Mesodermal cell (in vitro differentiated cells): Measurements from ENCODE around the gene ADCY9.

Experiments
- H3K27ac ChIP-seq: 2 replicates; pipeline ENCODE4 v1.7.0; 2013; ENCODE audit warnings: mild to moderate bottlenecking, low read depth, low read length, moderate library complexity; ENCODE audit not compliant: severe bottlenecking
- H3K36me3 ChIP-seq: 2 replicates; pipeline ENCODE4 v1.7.1; 2013; ENCODE audit warnings: mild to moderate bottlenecking, low read length, moderate library complexity; ENCODE audit not compliant: control insufficient read depth, insufficient read depth
- H3K4me1 ChIP-seq: one replicate; pipeline ENCODE4 v1.7.1; 2013; ENCODE audit warnings: mild to moderate bottlenecking, low read length; ENCODE audit not compliant: insufficient read depth, control insufficient read depth, poor library complexity, severe bottlenecking
- H3K4me3 ChIP-seq: 2 replicates; pipeline ENCODE4 v1.7.0; 2013; ENCODE audit warnings: low read length, control low read depth, mild to moderate bottlenecking; ENCODE audit not compliant: insufficient read depth, poor library complexity, severe bottlenecking; ENCODE audit errors: extremely low read depth
- H3K9me3 ChIP-seq: 2 replicates; pipeline ENCODE4 v1.7.1; 2013; ENCODE audit warnings: mild to moderate bottlenecking, low read length, moderate library complexity; ENCODE audit not compliant: control insufficient read depth
- WGBS, 2 experiments: methylation state at CpG; one replicate each; pipeline ENCODE4 v1.1.5; 2013; ENCODE audit warnings: missing lambda C conversion rate in 2 of 2; ENCODE audit not compliant: insufficient coverage in 2 of 2; 5-methylcytosine and 5-hydroxymethylcytosine counted together

Gene ADCY9

GRCh38 chr16:4032768-4033167, 83.5 kb downstream of the ADCY9 start:
- H3K9me3 ChIP-seq, result no peaks in the 10 kb centered on the region
- 85 to 86% methylated on average over 11 of the region's 13 CpGs for WGBS, 2 experiments
- H3K4me3 ChIP-seq, result no peak overlapping the region
- no peak overlapping the region for H3K27ac ChIP-seq
- H3K4me1 ChIP-seq, result no peaks in the 10 kb centered on the region
- H3K36me3 ChIP-seq, result no peaks in the 10 kb centered on the region

- Histone ChIP-seq H3K4me3 (no peak overlapping the region), H3K4me1 (no peaks in the 10 kb centered on the region), H3K9me3 (no peaks in the 10 kb centered on the region), H3K27ac (no peak overlapping the region), H3K36me3 (no peaks in the 10 kb centered on the region)
- 92 to 97% methylated on average over 6 to 8 of the region's 8 CpGs for WGBS, 2 experiments
These were observed 88.1 kb downstream of the ADCY9 start for GRCh38 chr16:4028144-4028543.

DNA sequence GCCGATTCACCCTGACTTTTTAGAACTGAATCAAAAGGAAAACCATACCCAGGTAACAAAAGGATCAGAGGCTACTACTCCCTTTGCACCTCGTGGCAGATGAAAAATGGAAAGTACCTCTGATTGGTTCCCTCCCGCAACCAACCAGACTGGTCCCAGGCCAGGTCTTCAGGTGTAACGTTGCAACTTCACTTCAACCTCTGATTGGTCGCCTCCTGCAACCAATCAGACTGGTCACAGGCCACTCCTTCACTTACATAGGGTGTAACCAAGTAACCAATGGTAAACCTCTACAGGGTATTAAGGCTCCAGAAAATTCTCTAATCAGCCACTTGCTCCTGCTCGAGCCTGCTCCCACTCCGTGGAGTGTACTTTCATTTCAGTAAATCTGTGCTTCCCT, 89.4 kb downstream of the ADCY9 start:
- Histone ChIP-seq H3K4me3 (no peak overlapping the region), H3K27ac (no peak overlapping the region), H3K4me1 (no peaks in the 10 kb centered on the region), H3K9me3 (no peaks in the 10 kb centered on the region), H3K36me3 (no peaks in the 10 kb centered on the region)
- 82 to 92% methylated on average over 6 to 7 of the region's 7 CpGs for WGBS, 2 experiments

- Histone ChIP-seq H3K9me3 (no peaks in the 10 kb centered on the region), H3K27ac (no peak overlapping the region), H3K36me3 (no peaks in the 10 kb centered on the region), H3K4me3 (no peak overlapping the region), H3K4me1 (peaks cover 6% of the 10 kb centered on the region)
- 92 to 93% methylated on average over 9 to 14 of the region's 14 CpGs for WGBS, 2 experiments
These were observed 90.8 kb downstream of the ADCY9 start for GRCh38 chr16:4025428-4025827.

- Histone ChIP-seq H3K4me1 (peaks cover 9% of the 10 kb centered on the region), H3K36me3 (no peaks in the 10 kb centered on the region), H3K27ac (no peak overlapping the region), H3K4me3 (no peak overlapping the region), H3K9me3 (no peaks in the 10 kb centered on the region)
- WGBS, 2 experiments, result 83 to 94% methylated on average over 1 to 2 of the region's 2 CpGs
These were observed 94.3 kb downstream of the ADCY9 start for GRCh38 chr16:4021916-4022315.

GRCh38 chr16:4021070-4021779, 95.0 kb downstream of the ADCY9 start:
- H3K4me3 ChIP-seq, result no peak overlapping the region
- H3K27ac ChIP-seq, result no peak overlapping the region
- H3K36me3 ChIP-seq, result no peaks in the 10 kb centered on the region
- no peaks in the 10 kb centered on the region for H3K9me3 ChIP-seq
- WGBS, 2 experiments, result 73 to 78% methylated on average over 13 to 14 of the region's 14 CpGs
- peaks cover 9% of the 10 kb centered on the region for H3K4me1 ChIP-seq

DNA sequence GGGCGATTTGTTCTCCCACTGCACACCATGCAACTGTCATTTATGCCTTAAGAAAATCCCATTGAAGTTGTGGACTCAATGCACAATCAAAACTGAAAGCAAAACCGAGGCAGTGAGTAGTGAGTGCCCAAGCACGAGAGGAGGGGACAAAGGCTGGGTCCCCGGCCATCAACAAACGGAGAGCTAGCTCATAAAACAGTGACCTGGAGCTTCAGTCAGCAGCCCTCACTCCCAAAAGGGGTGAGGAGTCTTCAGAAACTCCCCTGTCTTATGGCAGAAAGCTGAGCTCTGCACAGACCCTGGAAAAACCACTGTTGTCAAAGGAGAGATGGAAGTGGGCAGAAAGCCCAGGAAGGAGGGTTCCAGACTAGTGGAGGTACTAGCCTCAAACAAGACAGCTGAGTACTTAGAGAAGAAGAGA, 96.9 kb downstream of the ADCY9 start:
- Histone ChIP-seq H3K27ac (no peak overlapping the region), H3K4me1 (peaks cover 17% of the 10 kb centered on the region), H3K36me3 (no peaks in the 10 kb centered on the region), H3K4me3 (no peak overlapping the region), H3K9me3 (no peaks in the 10 kb centered on the region)
- WGBS, 2 experiments, result 89 to 91% methylated on average over 3 to 5 of the region's 5 CpGs

GRCh38 chr16:4018391-4018790, 97.9 kb downstream of the ADCY9 start:
- Histone ChIP-seq H3K27ac (no peak overlapping the region), H3K4me1 (peaks cover 20% of the 10 kb centered on the region), H3K36me3 (no peaks in the 10 kb centered on the region), H3K9me3 (no peaks in the 10 kb centered on the region), H3K4me3 (no peak overlapping the region)
- 95 to 96% methylated on average over 12 of the region's 12 CpGs for WGBS, 2 experiments

DNA sequence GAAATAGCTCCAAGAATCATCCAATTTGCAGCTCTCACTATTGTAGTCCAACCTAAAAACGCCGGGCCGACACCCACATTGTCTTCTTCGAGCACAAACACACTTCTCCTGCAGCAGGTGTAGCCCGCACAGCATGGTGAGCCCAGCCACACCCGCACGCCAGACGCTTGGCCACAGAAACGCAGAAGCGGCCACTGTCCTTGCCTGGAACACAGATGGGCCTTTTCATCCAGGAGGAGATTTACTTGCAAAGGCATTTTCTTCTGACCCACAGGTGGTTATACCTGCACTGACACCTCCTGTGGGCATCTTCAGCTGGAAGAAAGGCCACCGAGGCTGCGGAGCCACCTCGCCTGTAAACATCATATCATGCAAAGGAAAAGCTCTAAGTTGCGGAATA, 98.4 kb downstream of the ADCY9 start:
- Histone ChIP-seq H3K9me3 (no peaks in the 10 kb centered on the region), H3K27ac (no peak overlapping the region), H3K36me3 (no peaks in the 10 kb centered on the region), H3K4me3 (no peak overlapping the region), H3K4me1 (peaks cover 21% of the 10 kb centered on the region)
- 93 to 98% methylated on average over 13 to 14 of the region's 14 CpGs for WGBS, 2 experiments

DNA sequence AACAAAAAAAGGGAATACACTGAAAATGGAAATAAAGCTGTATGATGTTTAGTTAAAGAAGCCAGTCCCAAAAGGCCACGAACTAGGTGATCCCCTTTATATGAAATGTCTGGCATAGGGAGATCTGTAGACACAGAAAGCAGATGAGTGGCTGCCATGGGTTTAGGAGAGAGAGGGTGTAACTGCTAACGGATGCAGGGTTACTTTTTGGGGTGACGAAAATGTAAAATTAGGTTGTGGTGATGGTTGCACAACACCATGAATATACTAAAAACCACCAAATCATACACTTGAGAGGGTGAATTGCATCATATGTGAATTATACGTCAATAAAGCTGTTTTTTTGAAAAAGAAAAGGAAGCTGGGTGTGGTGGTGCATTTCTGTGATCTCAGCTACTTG, 99.6 kb downstream of the ADCY9 start:
- WGBS, 2 experiments, result 50 to 88% methylated on average over 1 to 2 of the region's 4 CpGs
- Histone ChIP-seq H3K4me3 (no peak overlapping the region), H3K36me3 (no peaks in the 10 kb centered on the region), H3K27ac (no peak overlapping the region), H3K9me3 (no peaks in the 10 kb centered on the region), H3K4me1 (peaks cover 29% of the 10 kb centered on the region)

- 88 to 96% methylated on average over 3 of the region's 3 CpGs for WGBS, 2 experiments
- H3K36me3 ChIP-seq, result no peaks in the 10 kb centered on the region
- H3K4me1 ChIP-seq, result peaks cover 32% of the 10 kb centered on the region
- H3K27ac ChIP-seq, result no peak overlapping the region
- no peak overlapping the region for H3K4me3 ChIP-seq
- H3K9me3 ChIP-seq, result no peaks in the 10 kb centered on the region
These were observed 100.3 kb downstream of the ADCY9 start for GRCh38 chr16:4016005-4016352.
